ENCODE results near the gene FOXP1.

The FOXP1 gene

DNA sequence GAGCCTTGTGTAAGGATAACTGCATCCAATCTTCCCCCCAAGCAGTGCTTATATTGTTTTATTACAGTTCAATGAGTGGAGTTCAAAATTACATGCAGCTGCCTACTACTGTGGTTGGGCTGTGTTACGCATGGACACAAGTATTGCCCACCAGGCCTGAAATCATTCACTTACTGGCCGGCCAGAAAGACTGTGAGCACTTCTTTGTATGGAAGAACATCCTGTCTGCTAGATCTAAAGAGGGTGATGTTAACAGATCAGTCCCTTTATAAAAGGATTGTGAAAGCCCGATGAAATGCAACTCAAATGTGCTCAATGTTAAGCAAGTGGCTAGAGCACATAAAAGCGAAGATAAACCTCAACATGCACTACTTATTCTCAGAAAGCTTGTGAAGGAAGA lies 132.5 kb downstream of the FOXP1 start:
- Mint-ChIP-seq H3K27ac (no peak overlapping the region), H3K27me3 (ENCODE audit: low read depth) (peaks cover 2% of the 10 kb centered on the region), H3K4me1 (peaks cover 6% of the 10 kb centered on the region), H3K9me3 (no peaks in the 10 kb centered on the region), H3K4me3 (no peak overlapping the region), H3K36me3 (ENCODE audit: low read depth) (no peaks in the 10 kb centered on the region)
- TF ChIP-seq, protein P1, sequence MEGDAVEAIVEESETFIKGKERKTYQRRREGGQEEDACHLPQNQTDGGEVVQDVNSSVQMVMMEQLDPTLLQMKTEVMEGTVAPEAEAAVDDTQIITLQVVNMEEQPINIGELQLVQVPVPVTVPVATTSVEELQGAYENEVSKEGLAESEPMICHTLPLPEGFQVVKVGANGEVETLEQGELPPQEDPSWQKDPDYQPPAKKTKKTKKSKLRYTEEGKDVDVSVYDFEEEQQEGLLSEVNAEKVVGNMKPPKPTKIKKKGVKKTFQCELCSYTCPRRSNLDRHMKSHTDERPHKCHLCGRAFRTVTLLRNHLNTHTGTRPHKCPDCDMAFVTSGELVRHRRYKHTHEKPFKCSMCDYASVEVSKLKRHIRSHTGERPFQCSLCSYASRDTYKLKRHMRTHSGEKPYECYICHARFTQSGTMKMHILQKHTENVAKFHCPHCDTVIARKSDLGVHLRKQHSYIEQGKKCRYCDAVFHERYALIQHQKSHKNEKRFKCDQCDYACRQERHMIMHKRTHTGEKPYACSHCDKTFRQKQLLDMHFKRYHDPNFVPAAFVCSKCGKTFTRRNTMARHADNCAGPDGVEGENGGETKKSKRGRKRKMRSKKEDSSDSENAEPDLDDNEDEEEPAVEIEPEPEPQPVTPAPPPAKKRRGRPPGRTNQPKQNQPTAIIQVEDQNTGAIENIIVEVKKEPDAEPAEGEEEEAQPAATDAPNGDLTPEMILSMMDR (IDR thresholded peaks at IDR 0.05; ENCODE audit: unreplicated experiment in 3 of 3), result no peak

DNA sequence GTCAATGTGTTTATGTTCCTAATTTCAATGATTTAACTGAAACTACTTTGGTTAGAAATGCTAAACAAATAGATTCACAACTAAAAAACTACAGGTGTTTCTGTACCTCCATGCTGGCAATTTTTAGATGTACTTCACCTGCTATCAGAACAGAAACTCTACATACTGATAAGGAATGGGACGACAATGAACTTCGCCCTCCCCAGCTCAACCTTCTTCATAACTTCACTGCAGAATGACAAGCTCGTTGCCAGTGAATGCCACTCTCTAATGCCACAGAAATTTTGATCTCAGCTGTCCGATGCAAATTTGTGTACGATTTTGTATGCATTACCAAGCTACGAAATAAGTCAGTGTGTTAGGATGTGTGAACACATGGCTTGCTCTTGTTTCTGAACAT lies 133.4 kb downstream of the FOXP1 start:
- Mint-ChIP-seq H3K27me3 (ENCODE audit: low read depth) (peaks cover 3% of the 10 kb centered on the region), H3K9me3 (no peaks in the 10 kb centered on the region), H3K27ac (no peak overlapping the region), H3K4me1 (peaks cover 4% of the 10 kb centered on the region), H3K4me3 (no peak overlapping the region), H3K36me3 (ENCODE audit: low read depth) (no peaks in the 10 kb centered on the region)
- TF ChIP-seq, protein P1 (IDR thresholded peaks at IDR 0.05; ENCODE audit: unreplicated experiment in 3 of 3), result no peak

DNA sequence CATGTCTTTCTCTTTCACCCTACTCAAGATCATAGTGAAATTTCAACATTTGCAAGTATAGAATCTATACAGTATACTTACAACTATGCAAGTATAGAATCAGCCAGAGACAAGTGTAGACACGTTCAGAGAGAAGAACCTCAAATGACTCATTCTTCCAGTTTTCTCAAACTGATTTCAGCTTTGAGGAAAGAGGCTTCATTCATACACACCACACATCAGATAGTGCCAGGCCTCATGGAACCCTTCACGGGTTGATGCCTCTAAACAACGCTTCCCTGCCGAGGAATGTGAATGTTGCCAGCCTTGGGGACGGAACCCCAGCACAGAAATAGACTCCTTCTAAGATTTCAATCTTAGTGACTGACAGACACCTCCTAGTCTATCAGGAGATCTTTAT lies 135.7 kb downstream of the FOXP1 start:
- TF ChIP-seq, protein P1 (IDR thresholded peaks at IDR 0.05; ENCODE audit: unreplicated experiment in 3 of 3), result no peak
- no peaks in the 10 kb centered on the region for H3K4me1 Mint-ChIP-seq
- H3K27ac Mint-ChIP-seq, result no peak overlapping the region
- peaks cover 3% of the 10 kb centered on the region for H3K27me3 Mint-ChIP-seq (ENCODE audit: low read depth)
- no peaks in the 10 kb centered on the region for H3K9me3 Mint-ChIP-seq
- H3K4me3 Mint-ChIP-seq, result no peak overlapping the region
- H3K36me3 Mint-ChIP-seq (ENCODE audit: low read depth), result no peaks in the 10 kb centered on the region

DNA sequence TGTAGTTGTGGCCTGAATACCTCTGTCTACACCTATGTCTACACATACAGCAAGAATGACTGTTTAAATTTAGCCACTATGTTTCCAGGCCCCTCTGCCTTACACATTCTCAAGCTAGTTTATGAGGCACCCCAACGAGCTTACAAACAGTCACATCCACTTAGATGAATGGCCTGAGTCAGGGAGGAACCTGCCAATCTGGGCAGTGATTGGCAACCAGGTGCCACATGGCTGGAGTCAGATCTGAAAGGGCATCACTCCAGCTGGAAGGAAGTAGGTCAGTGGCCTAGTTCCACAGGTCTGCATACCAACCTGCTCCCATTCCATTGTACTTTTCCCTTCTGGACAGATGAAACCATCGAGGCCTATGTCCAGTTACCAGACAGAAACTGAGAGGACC lies 136.3 kb downstream of the FOXP1 start:
- Mint-ChIP-seq H3K9me3 (no peaks in the 10 kb centered on the region), H3K36me3 (ENCODE audit: low read depth) (no peaks in the 10 kb centered on the region), H3K4me3 (no peak overlapping the region), H3K4me1 (no peaks in the 10 kb centered on the region), H3K27me3 (ENCODE audit: low read depth) (peaks cover 3% of the 10 kb centered on the region), H3K27ac (no peak overlapping the region)
- TF ChIP-seq, protein P1 (IDR thresholded peaks at IDR 0.05; ENCODE audit: unreplicated experiment in 3 of 3), result no peak

DNA sequence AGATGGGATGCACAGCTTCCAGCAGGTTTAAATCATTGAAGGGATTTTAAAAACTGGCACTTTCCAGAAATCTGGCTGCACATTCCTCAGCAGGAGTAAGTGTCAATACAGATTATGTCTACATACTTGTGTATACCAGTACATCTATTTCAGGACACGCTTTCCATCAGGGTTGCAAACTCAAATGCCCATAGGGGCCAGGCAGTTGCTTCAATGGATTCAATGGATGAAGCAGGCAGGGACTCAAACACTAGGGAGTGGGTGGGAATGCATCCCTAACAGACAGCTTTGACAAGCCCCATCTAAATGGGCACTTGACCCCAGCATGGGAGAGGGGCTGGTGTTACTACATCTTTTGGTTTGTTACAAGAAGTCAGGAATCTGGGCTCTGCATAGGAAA lies 136.8 kb downstream of the FOXP1 start:
- H3K36me3 Mint-ChIP-seq (ENCODE audit: low read depth), result no peaks in the 10 kb centered on the region
- no peak overlapping the region for H3K4me3 Mint-ChIP-seq
- H3K27me3 Mint-ChIP-seq (ENCODE audit: low read depth), result peaks cover 3% of the 10 kb centered on the region
- no peaks in the 10 kb centered on the region for H3K9me3 Mint-ChIP-seq
- H3K27ac Mint-ChIP-seq, result no peak overlapping the region
- TF ChIP-seq, protein P1 (IDR thresholded peaks at IDR 0.05; ENCODE audit: unreplicated experiment in 3 of 3), result no peak
- peaks cover 4% of the 10 kb centered on the region for H3K4me1 Mint-ChIP-seq

DNA sequence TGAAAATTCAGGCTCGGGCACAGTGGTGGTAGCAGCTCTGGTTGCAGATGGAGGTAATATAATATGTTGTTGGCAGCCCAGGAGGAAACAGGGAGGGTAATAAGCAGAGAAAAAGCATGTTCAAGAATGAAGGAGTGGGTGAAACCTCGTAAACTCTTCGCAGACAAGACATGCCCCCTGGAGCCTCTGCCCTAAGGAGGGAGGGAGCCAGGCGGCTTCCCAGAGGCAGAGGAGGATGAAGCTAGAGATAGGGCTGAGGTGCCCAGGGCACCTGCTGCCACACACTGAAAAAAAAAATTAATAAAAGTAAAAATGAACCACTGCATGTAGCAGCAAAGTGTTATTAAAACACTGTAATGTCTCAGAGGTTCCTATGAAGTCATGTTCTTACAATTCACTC lies 137.3 kb downstream of the FOXP1 start:
- TF ChIP-seq, protein P1 (IDR thresholded peaks at IDR 0.05; ENCODE audit: unreplicated experiment in 3 of 3), result no peak
- H3K4me1 Mint-ChIP-seq, result peaks cover 6% of the 10 kb centered on the region
- no peak overlapping the region for H3K4me3 Mint-ChIP-seq
- H3K27me3 Mint-ChIP-seq (ENCODE audit: low read depth), result peaks cover 3% of the 10 kb centered on the region
- no peaks in the 10 kb centered on the region for H3K9me3 Mint-ChIP-seq
- H3K36me3 Mint-ChIP-seq (ENCODE audit: low read depth), result no peaks in the 10 kb centered on the region
- no peak overlapping the region for H3K27ac Mint-ChIP-seq
